PC-3 (cell line): ENCODE measurements around the gene FGD3. TPM values are rescaled to one million over a fixed set of nuclear protein-coding genes. Genes with fewer than 3 reads are reported as not detected.

ENCODE experiments used
- ATAC-seq: fragments of 200-7000 bp; cut with Tn5 transposase; 2 replicates; pipeline ENCODE4 v1.9.1; 2020; ENCODE audit warnings: mild to moderate bottlenecking, moderate library complexity
- BruUV-seq: library from RNA; stranded (reverse); fragments of 400-500 nt; replicated peaks from 2 replicates; lab custom pipeline; 2021; lab: Mats Ljungman, UMichigan
- CTCF ChIA-PET: fragments of 300-600 bp; sonication (Branson Sonifier 250); formaldehyde crosslinking; loops from one replicate; lab custom pipeline; 2022; ENCODE audit warnings: antibody characterized with exemption; lab: Charles Lee
- POLR2A ChIA-PET: fragments of 300-600 bp; sonication (Branson Sonifier 250); formaldehyde crosslinking; loops from one replicate; lab custom pipeline; 2022; ENCODE audit warnings: antibody characterized with exemption; ENCODE audit not compliant: unreplicated experiment; lab: Charles Lee
- DNase-seq: peaks from one replicate; pipeline ENCODE4 v3.0.0-alpha.2; 2015
- H2AFZ ChIP-seq: fragments of 300-600 bp; sonication (generic); 2 replicates; pipeline ENCODE4 v1.6.0; 2016; ENCODE audit warnings: antibody characterized with exemption, low read length
- H3F3A ChIP-seq: fragments of 300-600 bp; sonication (generic); one replicate; pipeline ENCODE4 v1.6.0; 2017; ENCODE audit warnings: antibody characterized with exemption, low read length, control low read depth, mild to moderate bottlenecking; ENCODE audit not compliant: unreplicated experiment
- H3K27ac ChIP-seq: fragments of 300-600 bp; sonication (generic); 2 replicates; pipeline ENCODE4 v1.5.1; 2016; ENCODE audit warnings: mild to moderate bottlenecking, low read length
- H3K27me3 ChIP-seq: fragments of 300-600 bp; sonication (generic); 2 replicates; pipeline ENCODE4 v1.6.1; 2016; ENCODE audit warnings: low read length, mixed read lengths
- H3K36me3 ChIP-seq: fragments of 300-600 bp; sonication (generic); 2 replicates; pipeline ENCODE4 v1.6.1; 2016; ENCODE audit warnings: low read depth, mixed run types, low read length, mixed read lengths
- H3K4me1 ChIP-seq: fragments of 300-600 bp; sonication (generic); 2 replicates; pipeline ENCODE4 v1.5.1; 2016; ENCODE audit warnings: low read length; ENCODE audit not compliant: insufficient read depth
- H3K4me2 ChIP-seq: fragments of 300-600 bp; sonication (generic); 2 replicates; pipeline ENCODE4 v1.6.0; 2016; ENCODE audit warnings: low read length
- H3K4me3 ChIP-seq: fragments of 300-600 bp; sonication (generic); 2 replicates; pipeline ENCODE4 v1.5.1; 2016; ENCODE audit warnings: mild to moderate bottlenecking, low read length, mixed read lengths
- H3K79me2 ChIP-seq: fragments of 300-600 bp; sonication (generic); 2 replicates; pipeline ENCODE4 v1.6.1; 2017; ENCODE audit warnings: low read length, mixed read lengths
- H3K9ac ChIP-seq: fragments of 300-600 bp; sonication (generic); 2 replicates; pipeline ENCODE4 v1.6.0; 2016; ENCODE audit warnings: mild to moderate bottlenecking, low read length
- H3K9me2 ChIP-seq: fragments of 300-600 bp; sonication (generic); replicated peaks from 2 replicates; pipeline ENCODE4 v1.6.1; 2016; ENCODE audit warnings: mixed run types, low read length, mixed read lengths
- H3K9me3 ChIP-seq: fragments of 300-600 bp; sonication (generic); 2 replicates; pipeline ENCODE4 v1.6.1; 2016; ENCODE audit warnings: low read length, mixed read lengths
- H4K20me1 ChIP-seq: fragments of 300-600 bp; sonication (generic); 2 replicates; pipeline ENCODE4 v1.6.1; 2016; ENCODE audit warnings: low read length, mixed read lengths
- EZH2 ChIP-seq: fragments of 300-600 bp; sonication (generic); IDR thresholded peaks from one replicate; pipeline ENCODE4 v1.6.1; 2017; ENCODE audit warnings: antibody characterized with exemption, mild to moderate bottlenecking, low read length; ENCODE audit not compliant: unreplicated experiment
- EZH2phosphoT487 ChIP-seq: fragments of 300-600 bp; sonication (generic); IDR thresholded peaks from 2 replicates; pipeline ENCODE4 v1.6.1; 2018; ENCODE audit warnings: mild to moderate bottlenecking, antibody characterized with exemption, low read length, borderline replicate concordance
- intact Hi-C: fragments of 100-400 bp; cut with micrococcal nuclease; formaldehyde crosslinking; loops from 2 replicates; pipeline ENCODE4 v1.9.0; 2023
- total RNA-seq: library from RNA; depleted of rRNA; stranded (reverse); fragments of >200 nt; gene quantifications from 2 replicates; pipeline ENCODE4 v1.2.3, GENCODE V29; 2014
- TF ChIP-seq, protein P1 (sequence below): fragments of 300-600 bp; sonication (generic); conservative IDR thresholded peaks from 2 replicates; pipeline ENCODE4 v1.5.1; 2017; ENCODE audit warnings: antibody characterized with exemption, low read depth, mild to moderate bottlenecking, low read length

Gene FGD3
- total RNA-seq, 1 experiment from 2014 or later: 5.4 TPM

DNA sequence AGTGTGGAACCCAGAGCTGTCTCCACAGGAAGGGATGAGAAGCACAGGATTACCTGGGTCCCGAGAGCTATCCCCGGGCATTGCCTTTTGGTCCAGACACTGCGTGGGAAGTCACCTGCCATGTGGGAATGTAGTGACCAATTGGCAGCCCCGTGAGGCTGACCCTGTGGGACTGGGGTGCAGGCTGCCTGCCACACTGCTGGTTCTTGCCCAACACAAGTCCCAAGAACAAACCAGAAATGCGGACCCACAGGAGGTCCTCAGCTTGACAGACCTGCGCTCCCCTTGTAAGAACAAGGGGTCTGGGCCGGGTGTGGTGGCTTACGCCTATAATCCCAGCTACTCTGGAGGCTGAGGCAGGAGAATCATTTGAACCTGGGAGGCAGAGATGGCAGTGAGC, 2.4 kb upstream of the FGD3 start:
- ChIA-PET CTCF (no interaction called here), POLR2A (no interaction called here)
- no peaks in the 10 kb centered on the region for H3K9me3 ChIP-seq
- no peak overlapping the region for H3K27ac ChIP-seq
- no peak overlapping the region for H3K9ac ChIP-seq
- H3K9me2 ChIP-seq: no peaks in the 10 kb centered on the region
- H3K79me2 ChIP-seq: no peaks in the 10 kb centered on the region
- no peaks in the 10 kb centered on the region for H3K27me3 ChIP-seq
- H3K36me3 ChIP-seq: no peaks in the 10 kb centered on the region
- BruUV-seq: no TSS peak
- H3K4me2 ChIP-seq: no peak overlapping the region
- no peak overlapping the region for H2AFZ ChIP-seq
- H3K4me3 ChIP-seq: no peak overlapping the region
- no peaks in the 10 kb centered on the region for H3F3A ChIP-seq
- ATAC-seq (no peak), DNase-seq (no peak)
- H3K4me1 ChIP-seq: no peaks in the 10 kb centered on the region
- intact Hi-C loops: no loop called here
- H4K20me1 ChIP-seq: no peaks in the 10 kb centered on the region
- TF ChIP-seq, protein P1, sequence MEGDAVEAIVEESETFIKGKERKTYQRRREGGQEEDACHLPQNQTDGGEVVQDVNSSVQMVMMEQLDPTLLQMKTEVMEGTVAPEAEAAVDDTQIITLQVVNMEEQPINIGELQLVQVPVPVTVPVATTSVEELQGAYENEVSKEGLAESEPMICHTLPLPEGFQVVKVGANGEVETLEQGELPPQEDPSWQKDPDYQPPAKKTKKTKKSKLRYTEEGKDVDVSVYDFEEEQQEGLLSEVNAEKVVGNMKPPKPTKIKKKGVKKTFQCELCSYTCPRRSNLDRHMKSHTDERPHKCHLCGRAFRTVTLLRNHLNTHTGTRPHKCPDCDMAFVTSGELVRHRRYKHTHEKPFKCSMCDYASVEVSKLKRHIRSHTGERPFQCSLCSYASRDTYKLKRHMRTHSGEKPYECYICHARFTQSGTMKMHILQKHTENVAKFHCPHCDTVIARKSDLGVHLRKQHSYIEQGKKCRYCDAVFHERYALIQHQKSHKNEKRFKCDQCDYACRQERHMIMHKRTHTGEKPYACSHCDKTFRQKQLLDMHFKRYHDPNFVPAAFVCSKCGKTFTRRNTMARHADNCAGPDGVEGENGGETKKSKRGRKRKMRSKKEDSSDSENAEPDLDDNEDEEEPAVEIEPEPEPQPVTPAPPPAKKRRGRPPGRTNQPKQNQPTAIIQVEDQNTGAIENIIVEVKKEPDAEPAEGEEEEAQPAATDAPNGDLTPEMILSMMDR: no peak
- TF ChIP-seq EZH2: no peak

DNA sequence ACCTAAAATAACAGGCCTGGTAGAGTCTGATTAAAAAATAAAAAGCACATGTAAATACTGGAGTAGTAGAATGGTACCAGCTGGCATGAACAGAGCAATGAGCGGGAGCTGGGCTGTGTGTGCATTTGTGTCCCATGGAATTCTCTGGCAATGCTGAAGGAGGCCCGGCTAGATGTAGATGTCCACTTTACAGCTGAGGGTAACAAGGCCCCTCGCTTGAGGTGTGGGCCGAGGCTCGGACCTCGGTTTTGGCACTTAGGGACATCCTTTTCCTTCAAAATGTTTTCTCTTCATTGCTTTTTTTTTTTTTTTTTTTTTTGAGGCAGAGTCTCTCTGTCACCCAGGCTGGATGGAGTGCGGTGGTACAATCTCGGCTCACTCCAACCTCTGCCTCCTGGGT, 1.5 kb upstream of the FGD3 start:
- no peaks in the 10 kb centered on the region for H3K79me2 ChIP-seq
- no peaks in the 10 kb centered on the region for H3K9me3 ChIP-seq
- ChIA-PET CTCF (interaction anchor here (0.5 kb wide), 1 partner anchor 137 kb away, joined by 13 read pairs; no protein-coding TSS in a partner anchor), POLR2A (no interaction called here)
- no peaks in the 10 kb centered on the region for H3K27me3 ChIP-seq
- H3K4me2 ChIP-seq: no peak overlapping the region
- TF ChIP-seq EZH2phosphoT487: no peak
- TF ChIP-seq EZH2: no peak
- H3K36me3 ChIP-seq: no peaks in the 10 kb centered on the region
- no peaks in the 10 kb centered on the region for H4K20me1 ChIP-seq
- H3K9me2 ChIP-seq: no peaks in the 10 kb centered on the region
- H3F3A ChIP-seq: no peaks in the 10 kb centered on the region
- H3K27ac ChIP-seq: no peak overlapping the region
- ATAC-seq (no peak), DNase-seq (no peak)
- H3K9ac ChIP-seq: no peak overlapping the region
- intact Hi-C loops: no loop called here
- no TSS peak for BruUV-seq
- H2AFZ ChIP-seq: no peak overlapping the region
- no peaks in the 10 kb centered on the region for H3K4me1 ChIP-seq
- no peak overlapping the region for H3K4me3 ChIP-seq

- no peaks in the 10 kb centered on the region for H3F3A ChIP-seq
- ChIA-PET POLR2A (no interaction called here), CTCF (no interaction called here)
- H2AFZ ChIP-seq: no peak overlapping the region
- no peaks in the 10 kb centered on the region for H3K9me2 ChIP-seq
- H3K4me1 ChIP-seq: peaks cover 3% of the 10 kb centered on the region
- H3K9ac ChIP-seq: no peak overlapping the region
- TF ChIP-seq, protein P1: no peak
- TF ChIP-seq EZH2phosphoT487 (no peak), EZH2 (no peak)
- DNase-seq (no peak), ATAC-seq (no peak)
- BruUV-seq: no TSS peak
- H3K4me3 ChIP-seq: peak overlapping the region; percentile 70; the same call in 1 of the 2 replicates
- H3K79me2 ChIP-seq: no peaks in the 10 kb centered on the region
- H3K36me3 ChIP-seq: no peaks in the 10 kb centered on the region
- intact Hi-C loops: no loop called here
- no peaks in the 10 kb centered on the region for H4K20me1 ChIP-seq
- H3K9me3 ChIP-seq: no peaks in the 10 kb centered on the region
- peak overlapping the region; percentile 88; the same call in 1 of the 2 replicates for H3K4me2 ChIP-seq
- no peak overlapping the region for H3K27ac ChIP-seq
- H3K27me3 ChIP-seq: no peaks in the 10 kb centered on the region
Measured at GRCh38 chr9:92948038-92948534, 763 bp downstream of the FGD3 start.
